ENCODE results near the gene RAB23.

DNA sequence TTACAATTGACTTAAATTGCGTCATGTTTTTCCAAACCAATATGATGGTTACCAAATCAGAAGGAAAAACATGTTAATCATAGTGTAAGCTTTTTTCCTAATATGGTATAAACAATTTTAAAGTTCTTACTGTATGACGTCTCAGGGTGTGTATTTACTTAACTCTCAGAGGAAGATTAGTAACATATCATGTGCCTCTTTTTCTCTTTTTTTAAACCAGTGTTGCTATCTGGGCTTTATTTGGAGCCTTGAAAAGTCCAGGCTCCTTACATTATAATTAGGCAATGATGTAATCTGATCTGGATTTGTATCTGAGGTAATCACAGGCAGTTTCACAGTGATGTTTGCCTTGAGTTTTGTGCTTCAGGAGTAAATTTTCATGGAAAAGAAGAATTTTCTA lies 20.4 kb upstream of the RAB23 start:
- no peak for TF ChIP-seq EZH2 (IDR thresholded peaks at IDR 0.05; ENCODE audit: borderline replicate concordance, low read depth, low read length, severe bottlenecking)
- TF ChIP-seq GATA2 (IDR thresholded peaks at IDR 0.05; ENCODE audit: insufficient read depth, insufficient read length, low read depth, low read length), result no peak
